ENCODE data around the gene VWF. TPM values are rescaled to one million over a fixed set of nuclear protein-coding genes. Genes with fewer than 3 reads are reported as not detected.
A peak's percentile ranks its signal among the peaks of the same experiment; 100 is the strongest.

The VWF gene
- total RNA-seq, 4 donors from 2014 or later = 34.3 to 107 (median 50.3) TPM

GRCh38 chr12:5921027-5921909, 203.2 kb downstream of the VWF start:
- intact Hi-C loops (cut with DNase I; ENCODE audit: low total_unique reads) = no loop called here
- 91 to 96% methylated on average over 25 of the region's 25 CpGs for WGBS, 2 donors
- peak in 1 of 2 donors; percentile 59 for DNase-seq (ENCODE audit: low spot score in 2 of 2)
- H3K4me3 ChIP-seq (ENCODE audit: low read depth, poor library complexity, severe bottlenecking) = no peak overlapping the region
- TF ChIP-seq POLR2A (IDR thresholded peaks at IDR 0.05) (no peak), CTCF (IDR thresholded peaks at IDR 0.05) (no peak)

GRCh38 chr12:5916785-5917290, 207.6 kb downstream of the VWF start:
- 91% methylated on average over 9 of the region's 9 CpGs for WGBS, 2 donors
- TF ChIP-seq POLR2A (IDR thresholded peaks at IDR 0.05) (no peak), CTCF (IDR thresholded peaks at IDR 0.05) (no peak)
- DNase-seq (ENCODE audit: low spot score in 2 of 2) = peak in 1 of 2 donors; percentile 82
- intact Hi-C loops (cut with DNase I; ENCODE audit: low total_unique reads) = no loop called here
- no peak overlapping the region for H3K4me3 ChIP-seq (ENCODE audit: low read depth, poor library complexity, severe bottlenecking)

- no peak for DNase-seq (ENCODE audit: low spot score in 2 of 2)
- WGBS, 2 donors = 92% methylated on average over 4 of the region's 4 CpGs
- TF ChIP-seq CTCF (IDR thresholded peaks at IDR 0.05) (no peak), POLR2A (IDR thresholded peaks at IDR 0.05) (no peak)
- intact Hi-C loops (cut with DNase I; ENCODE audit: low total_unique reads) = no loop called here
- H3K4me3 ChIP-seq (ENCODE audit: low read depth, poor library complexity, severe bottlenecking) = no peak overlapping the region
Observed at GRCh38 chr12:5915511-5915910, 209.0 kb downstream of the VWF start.

GRCh38 chr12:5914387-5915149, 209.9 kb downstream of the VWF start:
- no peak for TF ChIP-seq POLR2A (IDR thresholded peaks at IDR 0.05)
- no peak for TF ChIP-seq CTCF (IDR thresholded peaks at IDR 0.05)
- intact Hi-C loops (cut with DNase I; ENCODE audit: low total_unique reads) = no loop called here
- no peak overlapping the region for H3K4me3 ChIP-seq (ENCODE audit: low read depth, poor library complexity, severe bottlenecking)
- peak in 1 of 2 donors; percentile 52 for DNase-seq (ENCODE audit: low spot score in 2 of 2)
- WGBS, 2 donors = 85 to 88% methylated on average over 11 of the region's 11 CpGs

- no peak for DNase-seq (ENCODE audit: low spot score in 2 of 2)
- no peak for TF ChIP-seq CTCF (IDR thresholded peaks at IDR 0.05)
- TF ChIP-seq POLR2A (IDR thresholded peaks at IDR 0.05) = no peak
- intact Hi-C loops (cut with DNase I; ENCODE audit: low total_unique reads) = no loop called here
- H3K4me3 ChIP-seq (ENCODE audit: low read depth, poor library complexity, severe bottlenecking) = no peak overlapping the region
- 87 to 94% methylated on average over 9 of the region's 9 CpGs for WGBS, 2 donors
Observed at GRCh38 chr12:5913387-5913786, 211.1 kb downstream of the VWF start.
